GM12878 (cell line): ENCODE measurements around the gene COL17A1. TPM values are rescaled to one million over a fixed set of nuclear protein-coding genes. Genes with fewer than 3 reads are reported as not detected.

Experiments used
- ATAC-seq: fragments of 200-7000 bp; cut with Tn5 transposase; 3 replicates; pipeline ENCODE4 v1.9.1; 2020; ENCODE audit warnings: mild to moderate bottlenecking, moderate library complexity
- BruUV-seq: library from RNA; stranded (reverse); fragments of 400-500 nt; replicated peaks from 2 replicates; lab custom pipeline; 2021; lab: Mats Ljungman, UMichigan
- CTCF ChIA-PET: fragments of 300-600 bp; sonication (Branson Sonifier 250); formaldehyde crosslinking; extraction: SDS; loops from one replicate; lab custom pipeline; 2021; ENCODE audit warnings: inconsistent platforms; lab: Yijun Ruan, JAX
- POLR2A ChIA-PET: fragments of 350-600 bp; formaldehyde crosslinking; extraction: SDS; loops from one replicate; lab custom pipeline; 2021; ENCODE audit warnings: inconsistent platforms; lab: Charles Lee
- RAD21 ChIA-PET: fragments of 300-600 bp; sonication (Branson Sonifier 250); formaldehyde crosslinking; loops from one replicate; lab custom pipeline; 2023; ENCODE audit warnings: antibody characterized with exemption; ENCODE audit not compliant: unreplicated experiment; lab: Charles Lee
- SMC1A ChIA-PET: fragments of 300-600 bp; sonication (Branson Sonifier 250); formaldehyde crosslinking; loops from one replicate; lab custom pipeline; 2023; ENCODE audit not compliant: unreplicated experiment, uncharacterized antibody; lab: Charles Lee
- DNase-seq: peaks from one replicate; pipeline ENCODE4 v3.0.0-alpha.2; 2011; ENCODE audit warnings: low read depth, low spot score
- FAIRE-seq: peaks from 3 replicates; lab custom pipeline; 2011; peaks lifted over from hg19 to GRCh38; lab: Jason Lieb, UNC
- H2AFZ ChIP-seq: 2 replicates; pipeline ENCODE4 v1.6.0; 2011; ENCODE audit warnings: low read depth, low read length, control low read depth; ENCODE audit not compliant: control insufficient read depth
- H3K27ac ChIP-seq: 2 replicates; pipeline ENCODE4 v1.5.1; 2011; ENCODE audit warnings: control low read depth; ENCODE audit not compliant: control insufficient read depth, insufficient read depth
- H3K27me3 ChIP-seq, 2 experiments: replicated peaks in 1 of 2; 2 replicates each; pipeline versions ENCODE4 v1.6.0 to v1.6.1; 2011; ENCODE audit warnings: low read length in 1 of 2; ENCODE audit not compliant: control insufficient read depth in 2 of 2, insufficient read depth in 2 of 2
- H3K36me3 ChIP-seq, 2 experiments: 2 replicates each; pipeline ENCODE4 v1.5.1; 2011; ENCODE audit warnings: low read length in 1 of 2; ENCODE audit not compliant: control insufficient read depth in 2 of 2, insufficient read depth in 2 of 2
- H3K4me1 ChIP-seq: 2 replicates; pipeline ENCODE4 v1.6.1; 2011; ENCODE audit warnings: mild to moderate bottlenecking, low read length, moderate library complexity, mixed read lengths; ENCODE audit not compliant: control insufficient read depth, insufficient read depth
- H3K4me2 ChIP-seq: 2 replicates; pipeline ENCODE4 v1.6.0; 2011; ENCODE audit warnings: control low read depth; ENCODE audit not compliant: control insufficient read depth, insufficient read depth
- H3K4me3 ChIP-seq: fragments of 200-600 bp; sonication (generic); 2 replicates; pipeline ENCODE4 v1.5.1; 2016
- H3K79me2 ChIP-seq: 2 replicates; pipeline ENCODE4 v1.6.0; 2011; ENCODE audit warnings: low read length; ENCODE audit not compliant: control insufficient read depth, insufficient read depth
- H3K9ac ChIP-seq: 2 replicates; pipeline ENCODE4 v1.8.0; 2011; ENCODE audit warnings: low read length, control low read depth, mixed read lengths; ENCODE audit not compliant: control insufficient read depth, insufficient read depth
- H3K9me3 ChIP-seq: replicated peaks from 3 replicates; pipeline ENCODE4 v1.5.1; 2011; ENCODE audit warnings: mild to moderate bottlenecking, low read length; ENCODE audit not compliant: control insufficient read depth, insufficient read depth
- H4K20me1 ChIP-seq: 2 replicates; pipeline ENCODE4 v1.6.0; 2011; ENCODE audit not compliant: control insufficient read depth, insufficient read depth
- IRF4 ChIP-seq: IDR thresholded peaks from 2 replicates; pipeline ENCODE4 v1.6.1; 2011; ENCODE audit warnings: low read depth, low read length
- MEF2A ChIP-seq: IDR thresholded peaks from 2 replicates; pipeline ENCODE4 v1.6.1; 2011; ENCODE audit warnings: low read depth, mild to moderate bottlenecking, low read length, moderate library complexity; ENCODE audit not compliant: insufficient read depth
- NR2C1 ChIP-seq: fragments of 450-650 bp; IDR thresholded peaks from 2 replicates; pipeline ENCODE4 v1.6.1; 2017; ENCODE audit warnings: antibody characterized with exemption, mild to moderate bottlenecking, moderate library complexity
- NRF1 ChIP-seq: conservative IDR thresholded peaks from 2 replicates; pipeline ENCODE4 v1.6.1; 2011; ENCODE audit warnings: mild to moderate bottlenecking, low read depth, low read length, improper control_type of control experiment
- RB1 ChIP-seq: fragments of 450-650 bp; formaldehyde crosslinking; IDR thresholded peaks from 2 replicates; pipeline ENCODE4 v1.6.1; 2017; ENCODE audit warnings: mild to moderate bottlenecking, borderline replicate concordance
- STAT3 ChIP-seq: IDR thresholded peaks from 2 replicates; pipeline ENCODE4 v1.6.1; 2011; ENCODE audit warnings: low read depth, low read length, improper control_type of control experiment
- TCF3 ChIP-seq: IDR thresholded peaks from 2 replicates; pipeline ENCODE4 v1.6.1; 2012; ENCODE audit warnings: low read depth, mild to moderate bottlenecking, low read length, borderline replicate concordance; ENCODE audit not compliant: insufficient read depth
- TCF7 ChIP-seq: IDR thresholded peaks from 2 replicates; pipeline ENCODE4 v1.6.1; 2014; ENCODE audit warnings: antibody characterized with exemption, borderline replicate concordance
- ZNF274 ChIP-seq: IDR thresholded peaks from one replicate; pipeline ENCODE4 v1.8.0; 2011; ENCODE audit not compliant: insufficient read length, insufficient read depth
- WGBS: methylation state at CpG from one replicate; pipeline ENCODE4 v1.1.6; 2016; ENCODE audit warnings: low lambda C conversion rate; ENCODE audit not compliant: insufficient replicate concordance, insufficient coverage; ENCODE audit errors: missing lambda C conversion rate; 5-methylcytosine and 5-hydroxymethylcytosine counted together
- in situ Hi-C: fragments of 300-500 bp; cut with MboI; formaldehyde crosslinking; loops from 9 replicates; pipeline ENCODE4 v1.14.3; 2018; ENCODE audit warnings: mixed read lengths
- intact Hi-C: fragments of 100-400 bp; cut with micrococcal nuclease; formaldehyde crosslinking; loops from one replicate; pipeline ENCODE4 v1.14.2; 2022; ENCODE audit not compliant: unreplicated experiment
- polyA plus RNA-seq, 11 experiments: library from polyadenylated mRNA; depleted of rRNA in 4 of 11; unstranded in 6 of 11; stranded (reverse) in 5 of 11; fragments of >200 nt; fragmentation: Nextera tagmentation in 4 of 11; fragmentation: Illumina TruSeq in 1 of 11; extraction: Ambion mirVana in 4 of 11; extraction: Trizol in 1 of 11; gene quantifications; 1 replicate in 1 of 11; 2 replicates in 10 of 11; pipeline versions ENCODE4 v1.2.1 to v1.2.3, GENCODE V29; 2011 to 2016; ENCODE audit warnings: inconsistent platforms in 2 of 11, missing spikeins in 2 of 11, low read depth in 1 of 11
- total RNA-seq, 4 experiments: library from RNA; depleted of rRNA in 3 of 4; stranded (reverse); fragments of >200 nt in 3 of 4; fragmentation: Illumina TruSeq in 1 of 4; extraction: Trizol in 1 of 4; gene quantifications; 2 replicates each; pipeline versions ENCODE4 v1.2.1 to v1.2.3, GENCODE V29; 2013 to 2021
- TF ChIP-seq, protein P1 (sequence below): IDR thresholded peaks from 2 replicates; pipeline ENCODE4 v1.6.1; 2012; ENCODE audit warnings: mild to moderate bottlenecking, low read depth, low read length
- TF ChIP-seq, protein P2 (sequence below): fragments of 450-650 bp; IDR thresholded peaks from 2 replicates; pipeline ENCODE4 v1.6.1; 2016; ENCODE audit warnings: mild to moderate bottlenecking, moderate library complexity, borderline replicate concordance

COL17A1 gene
- total and polyA plus RNA-seq, 10 of the 15 experiments (the other 5 are each of a cell fraction or from before 2014, with no cell fraction given) = 0.08 to 0.22 TPM; not detected in 8

DNA sequence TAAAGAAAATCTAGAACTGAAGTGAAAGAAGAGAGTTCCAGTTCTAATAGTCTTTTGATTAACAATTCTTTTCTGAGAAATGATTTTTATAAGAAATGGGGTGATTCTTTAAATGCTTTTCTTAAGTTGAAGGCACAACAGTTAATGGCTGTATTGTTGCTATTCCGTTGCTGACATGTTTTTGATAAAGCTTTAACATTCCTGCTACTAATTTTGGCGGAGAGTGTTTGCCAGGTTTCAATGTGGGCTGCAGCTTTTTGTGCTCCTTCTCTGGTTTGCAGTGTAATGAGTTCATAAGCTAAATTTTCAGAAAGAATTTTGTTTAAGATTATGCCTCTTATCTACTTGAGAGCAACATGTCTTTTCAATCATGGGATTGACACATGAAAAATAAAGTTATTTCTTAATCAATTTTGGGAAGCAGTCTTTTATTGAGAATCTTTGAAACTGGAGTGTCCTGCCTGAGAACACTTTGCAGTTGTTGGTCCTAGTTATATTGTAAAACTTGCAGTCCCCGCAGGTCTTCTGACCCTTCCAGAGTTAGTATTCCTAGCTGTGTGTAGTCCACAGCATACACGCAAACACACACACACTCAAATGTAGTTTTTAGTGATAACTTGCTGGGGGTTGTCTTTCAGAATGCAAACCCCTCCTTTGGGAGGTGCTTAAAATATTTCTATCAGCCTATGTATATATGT, 56.7 kb downstream of the COL17A1 start:
- H3K27ac ChIP-seq = no peak overlapping the region
- no peak overlapping the region for H3K9ac ChIP-seq
- whole genome bisulfite sequencing = 95% methylated on average over 4 of the region's 4 CpGs
- no peak overlapping the region for H3K4me3 ChIP-seq
- H3K9me3 ChIP-seq = no peaks in the 10 kb centered on the region
- in situ Hi-C loops = no loop called here
- ATAC-seq = no peak
- RAD21 ChIA-PET = interaction anchor here (0.7 to 1.8 kb wide), 6 partner anchors 10 to 292 kb away, joined by 3 to 6 read pairs (median 4); no protein-coding TSS in a partner anchor
- H3K4me2 ChIP-seq = no peak overlapping the region
- no peak overlapping the region for H2AFZ ChIP-seq
- CTCF ChIA-PET = interaction anchor here (0.8 to 2.4 kb wide), 13 partner anchors 11 to 153 kb away, joined by 3 to 15 read pairs (median 4); partner anchors contain the start of gene SFR1
- H4K20me1 ChIP-seq = no peaks in the 10 kb centered on the region
- no peak for DNase-seq
- intact Hi-C loops = loop anchor here (5.0 kb wide), 1 partner anchor 98 kb away; no protein-coding TSS in a partner anchor
- no peaks in the 10 kb centered on the region for H3K4me1 ChIP-seq
- no peak for TF ChIP-seq MEF2A
- no peak for TF ChIP-seq TCF7
- TF ChIP-seq, protein P1, sequence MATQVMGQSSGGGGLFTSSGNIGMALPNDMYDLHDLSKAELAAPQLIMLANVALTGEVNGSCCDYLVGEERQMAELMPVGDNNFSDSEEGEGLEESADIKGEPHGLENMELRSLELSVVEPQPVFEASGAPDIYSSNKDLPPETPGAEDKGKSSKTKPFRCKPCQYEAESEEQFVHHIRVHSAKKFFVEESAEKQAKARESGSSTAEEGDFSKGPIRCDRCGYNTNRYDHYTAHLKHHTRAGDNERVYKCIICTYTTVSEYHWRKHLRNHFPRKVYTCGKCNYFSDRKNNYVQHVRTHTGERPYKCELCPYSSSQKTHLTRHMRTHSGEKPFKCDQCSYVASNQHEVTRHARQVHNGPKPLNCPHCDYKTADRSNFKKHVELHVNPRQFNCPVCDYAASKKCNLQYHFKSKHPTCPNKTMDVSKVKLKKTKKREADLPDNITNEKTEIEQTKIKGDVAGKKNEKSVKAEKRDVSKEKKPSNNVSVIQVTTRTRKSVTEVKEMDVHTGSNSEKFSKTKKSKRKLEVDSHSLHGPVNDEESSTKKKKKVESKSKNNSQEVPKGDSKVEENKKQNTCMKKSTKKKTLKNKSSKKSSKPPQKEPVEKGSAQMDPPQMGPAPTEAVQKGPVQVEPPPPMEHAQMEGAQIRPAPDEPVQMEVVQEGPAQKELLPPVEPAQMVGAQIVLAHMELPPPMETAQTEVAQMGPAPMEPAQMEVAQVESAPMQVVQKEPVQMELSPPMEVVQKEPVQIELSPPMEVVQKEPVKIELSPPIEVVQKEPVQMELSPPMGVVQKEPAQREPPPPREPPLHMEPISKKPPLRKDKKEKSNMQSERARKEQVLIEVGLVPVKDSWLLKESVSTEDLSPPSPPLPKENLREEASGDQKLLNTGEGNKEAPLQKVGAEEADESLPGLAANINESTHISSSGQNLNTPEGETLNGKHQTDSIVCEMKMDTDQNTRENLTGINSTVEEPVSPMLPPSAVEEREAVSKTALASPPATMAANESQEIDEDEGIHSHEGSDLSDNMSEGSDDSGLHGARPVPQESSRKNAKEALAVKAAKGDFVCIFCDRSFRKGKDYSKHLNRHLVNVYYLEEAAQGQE = no peak
- no peak for TF ChIP-seq STAT3
- no peak for TF ChIP-seq IRF4
- no peak for TF ChIP-seq RB1
- no peak for TF ChIP-seq TCF3
- TF ChIP-seq NR2C1 = no peak
- TF ChIP-seq NRF1 = no peak
- TF ChIP-seq, protein P2, sequence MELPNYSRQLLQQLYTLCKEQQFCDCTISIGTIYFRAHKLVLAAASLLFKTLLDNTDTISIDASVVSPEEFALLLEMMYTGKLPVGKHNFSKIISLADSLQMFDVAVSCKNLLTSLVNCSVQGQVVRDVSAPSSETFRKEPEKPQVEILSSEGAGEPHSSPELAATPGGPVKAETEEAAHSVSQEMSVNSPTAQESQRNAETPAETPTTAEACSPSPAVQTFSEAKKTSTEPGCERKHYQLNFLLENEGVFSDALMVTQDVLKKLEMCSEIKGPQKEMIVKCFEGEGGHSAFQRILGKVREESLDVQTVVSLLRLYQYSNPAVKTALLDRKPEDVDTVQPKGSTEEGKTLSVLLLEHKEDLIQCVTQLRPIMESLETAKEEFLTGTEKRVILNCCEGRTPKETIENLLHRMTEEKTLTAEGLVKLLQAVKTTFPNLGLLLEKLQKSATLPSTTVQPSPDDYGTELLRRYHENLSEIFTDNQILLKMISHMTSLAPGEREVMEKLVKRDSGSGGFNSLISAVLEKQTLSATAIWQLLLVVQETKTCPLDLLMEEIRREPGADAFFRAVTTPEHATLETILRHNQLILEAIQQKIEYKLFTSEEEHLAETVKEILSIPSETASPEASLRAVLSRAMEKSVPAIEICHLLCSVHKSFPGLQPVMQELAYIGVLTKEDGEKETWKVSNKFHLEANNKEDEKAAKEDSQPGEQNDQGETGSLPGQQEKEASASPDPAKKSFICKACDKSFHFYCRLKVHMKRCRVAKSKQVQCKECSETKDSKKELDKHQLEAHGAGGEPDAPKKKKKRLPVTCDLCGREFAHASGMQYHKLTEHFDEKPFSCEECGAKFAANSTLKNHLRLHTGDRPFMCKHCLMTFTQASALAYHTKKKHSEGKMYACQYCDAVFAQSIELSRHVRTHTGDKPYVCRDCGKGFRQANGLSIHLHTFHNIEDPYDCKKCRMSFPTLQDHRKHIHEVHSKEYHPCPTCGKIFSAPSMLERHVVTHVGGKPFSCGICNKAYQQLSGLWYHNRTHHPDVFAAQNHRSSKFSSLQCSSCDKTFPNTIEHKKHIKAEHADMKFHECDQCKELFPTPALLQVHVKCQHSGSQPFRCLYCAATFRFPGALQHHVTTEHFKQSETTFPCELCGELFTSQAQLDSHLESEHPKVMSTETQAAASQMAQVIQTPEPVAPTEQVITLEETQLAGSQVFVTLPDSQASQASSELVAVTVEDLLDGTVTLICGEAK = no peak
- TF ChIP-seq ZNF274 = no peak
- SMC1A ChIA-PET = interaction anchor here (0.7 to 2.4 kb wide), 12 partner anchors 10 to 182 kb away, joined by 3 to 13 read pairs (median 3); no protein-coding TSS in a partner anchor
- H3K27me3 ChIP-seq = no peaks in the 10 kb centered on the region
- POLR2A ChIA-PET = no interaction called here
- no peaks in the 10 kb centered on the region for H3K79me2 ChIP-seq
- no peak for FAIRE-seq
- H3K36me3 ChIP-seq = peaks cover 4 to 11% of the 10 kb centered on the region in 2 experiments; a peak in 3 of 4 replicates
- BruUV-seq = no TSS peak
